GM19463 (cell line): Measurements from ENCODE around the gene CRIP2.

Source experiments
- ATAC-seq: cut with Tn5 transposase; IDR thresholded peaks from one replicate; pipeline ENCODE4 v1.9.1; 2021; ENCODE audit warnings: mild to moderate bottlenecking, moderate library complexity; ENCODE audit not compliant: unreplicated experiment

Gene CRIP2

GRCh38 chr14:105519946-105520698 is 45.5 kb downstream of the CRIP2 start:
- ATAC-seq, result no peak

DNA sequence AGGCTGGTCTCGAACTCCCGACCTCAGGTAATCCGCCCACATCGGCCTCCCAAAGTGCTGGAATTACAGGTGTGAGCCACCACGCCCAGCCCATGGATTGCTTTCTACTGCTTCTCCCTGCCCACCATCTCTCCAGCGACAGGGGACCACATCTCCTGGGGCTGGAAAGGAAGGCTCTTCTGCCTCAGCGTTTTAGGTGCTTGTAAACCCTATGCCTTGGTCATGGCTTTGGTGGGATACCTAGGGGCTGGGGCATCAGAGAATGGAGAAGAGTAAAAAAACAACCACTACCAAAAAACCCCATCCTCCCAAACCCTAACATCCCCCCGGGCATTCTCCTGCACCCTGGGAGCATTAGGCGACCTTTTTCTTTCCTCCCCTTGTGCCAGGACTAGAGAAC is 50.7 kb downstream of the CRIP2 start:
- no peak for ATAC-seq

DNA sequence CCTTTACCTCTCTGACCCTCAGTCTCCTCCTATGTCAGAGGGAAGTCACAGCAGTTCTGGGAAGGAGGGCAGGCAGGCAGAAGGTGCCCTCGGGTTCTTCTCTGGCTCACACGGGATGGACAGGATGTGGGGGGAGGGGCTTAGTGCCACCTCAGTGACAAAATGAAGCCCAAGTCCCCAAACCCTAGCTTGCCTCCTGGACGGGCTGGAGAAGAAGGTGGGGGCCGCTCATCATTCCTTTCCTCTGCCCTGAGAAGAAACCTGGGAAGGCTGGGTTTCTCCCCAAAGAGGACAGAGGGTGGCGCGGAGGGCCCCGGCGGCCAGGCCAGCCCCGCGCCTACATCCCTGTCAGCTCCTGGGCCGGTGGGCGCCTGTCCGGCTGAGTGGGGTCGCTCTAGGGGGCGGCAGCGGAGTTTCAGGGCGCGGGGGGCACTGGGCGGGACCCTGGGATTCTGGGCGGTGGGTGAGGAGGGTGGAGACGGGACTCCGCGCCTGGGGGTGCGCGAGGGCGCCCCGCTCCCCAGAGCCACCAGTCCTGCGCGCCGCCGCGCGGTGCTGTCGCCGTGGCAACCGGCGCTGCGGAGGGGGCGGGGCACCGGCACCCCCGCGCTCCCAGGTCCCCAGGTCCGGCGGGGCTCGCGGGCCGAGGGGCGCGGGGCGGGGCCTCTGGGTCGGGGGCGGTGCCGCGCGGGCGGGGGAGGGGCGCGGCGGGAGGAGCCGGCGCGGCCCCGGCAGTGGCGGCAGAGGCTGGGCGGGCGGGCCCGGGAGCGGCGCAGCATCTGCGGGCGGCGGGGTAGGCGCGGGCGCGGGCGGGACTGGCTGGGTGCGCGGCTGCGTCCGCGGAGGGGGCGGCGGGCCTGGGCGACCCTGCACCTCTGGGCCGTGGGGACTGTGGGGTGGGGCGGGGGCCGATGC is 51.5 kb downstream of the CRIP2 start, which contains the start of gene TMEM121:
Gene TMEM121, plus strand, starts transcription at position 723 of the 915 bp plus-strand sequence. CDS start 2,252 bp downstream, outside the sequence.
- ATAC-seq, result no peak

- ATAC-seq, result no peak
Measured at GRCh38 chr14:105526776-105527380, 52.3 kb downstream of the CRIP2 start.

- no peak for ATAC-seq
Measured at GRCh38 chr14:105527381-105527825, 52.8 kb downstream of the CRIP2 start.

- no peak for ATAC-seq
Measured at GRCh38 chr14:105527826-105528585, 53.4 kb downstream of the CRIP2 start.

GRCh38 chr14:105528586-105529318 is 54.1 kb downstream of the CRIP2 start:
- ATAC-seq, result no peak

DNA sequence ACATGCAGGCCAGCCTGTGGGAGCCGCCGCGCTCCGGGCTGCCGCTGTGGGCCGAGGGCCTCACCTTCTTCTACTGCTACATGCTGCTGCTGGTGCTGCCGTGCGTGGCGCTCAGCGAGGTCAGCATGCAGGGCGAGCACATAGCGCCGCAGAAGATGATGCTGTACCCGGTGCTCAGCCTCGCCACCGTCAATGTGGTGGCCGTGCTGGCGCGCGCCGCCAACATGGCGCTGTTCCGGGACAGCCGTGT is 54.6 kb downstream of the CRIP2 start:
- ATAC-seq, result no peak
